Activated T-cell treated with anti-CD3 and anti-CD28 coated beads, Interleukin-2, amount 50 U/mL, for 4 hours (primary cell): Measurements from ENCODE around the gene STN1. TPM values are rescaled to one million over a fixed set of nuclear protein-coding genes. Genes with fewer than 3 reads are reported as not detected.

Experiments used
- ATAC-seq, 2 donors: fragments of 200-7000 bp; cut with Tn5 transposase; one replicate each; pipeline ENCODE4 v1.10.0; 2021
- DNase-seq: peaks from one replicate; pipeline ENCODE4 v3.0.0-alpha.2; 2020
- H3K27me3 Mint-ChIP-seq: one replicate; pipeline ENCODE4 v1.8.0; 2021; ENCODE audit warnings: low read depth, mixed read lengths
- H3K36me3 Mint-ChIP-seq: one replicate; pipeline ENCODE4 v1.8.0; 2022; ENCODE audit warnings: mixed read lengths; ENCODE audit not compliant: insufficient read depth
- H3K4me1 Mint-ChIP-seq: one replicate; pipeline ENCODE4 v1.8.0; 2021; ENCODE audit warnings: low read depth, mixed read lengths
- H3K4me3 Mint-ChIP-seq: one replicate; pipeline ENCODE4 v1.8.0; 2021; ENCODE audit warnings: mild to moderate bottlenecking, moderate library complexity, mixed read lengths
- H3K9me3 Mint-ChIP-seq: one replicate; pipeline ENCODE4 v1.8.0; 2021; ENCODE audit warnings: mixed read lengths
- total RNA-seq, 3 donors: library from RNA; stranded (reverse); gene quantifications; one replicate each; pipeline ENCODE4 v1.2.1, GENCODE V29; 2021

STN1 gene
- total RNA-seq, 3 donors from 2014 or later: 10.3 to 12.8 (median 10.4) TPM

DNA sequence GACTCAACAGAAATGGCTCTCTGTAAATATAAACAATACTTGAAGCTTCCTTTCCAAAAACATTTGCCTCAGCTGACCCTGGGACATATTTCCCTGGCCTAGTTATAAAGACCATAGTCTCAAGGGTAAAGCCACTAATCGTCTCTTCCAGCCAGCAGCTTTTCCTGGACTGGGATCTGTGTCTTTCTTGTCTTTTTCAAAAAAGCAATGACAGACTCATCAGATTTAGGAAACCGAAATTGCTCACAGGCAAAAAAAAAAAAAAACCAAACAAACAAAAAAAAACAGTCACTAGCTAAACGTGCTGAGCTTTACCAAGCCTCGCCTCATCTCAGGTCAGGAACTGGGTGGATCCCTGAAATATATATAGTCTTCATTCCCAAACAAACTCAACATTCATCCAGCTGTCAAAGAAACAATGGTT is 23.5 kb downstream of the STN1 start:
- H3K9me3 Mint-ChIP-seq: no peaks in the 10 kb centered on the region
- H3K36me3 Mint-ChIP-seq: peaks cover 30% of the 10 kb centered on the region
- ATAC-seq: no peak
- peaks cover 47% of the 10 kb centered on the region for H3K4me1 Mint-ChIP-seq
- H3K27me3 Mint-ChIP-seq: no peaks in the 10 kb centered on the region
- DNase-seq: no peak
- no peak overlapping the region for H3K4me3 Mint-ChIP-seq

- H3K9me3 Mint-ChIP-seq: no peaks in the 10 kb centered on the region
- DNase-seq (no peak), ATAC-seq (no peak)
- no peak overlapping the region for H3K4me3 Mint-ChIP-seq
- peaks cover 31% of the 10 kb centered on the region for H3K36me3 Mint-ChIP-seq
- H3K27me3 Mint-ChIP-seq: no peaks in the 10 kb centered on the region
- H3K4me1 Mint-ChIP-seq: peaks cover 53% of the 10 kb centered on the region
Observed at GRCh38 chr10:103893817-103894216, 24.2 kb downstream of the STN1 start.

- no peaks in the 10 kb centered on the region for H3K9me3 Mint-ChIP-seq
- H3K4me3 Mint-ChIP-seq: no peak overlapping the region
- DNase-seq (no peak), ATAC-seq (no peak)
- peaks cover 33% of the 10 kb centered on the region for H3K36me3 Mint-ChIP-seq
- H3K27me3 Mint-ChIP-seq: no peaks in the 10 kb centered on the region
- H3K4me1 Mint-ChIP-seq: peaks cover 56% of the 10 kb centered on the region
Observed at GRCh38 chr10:103892181-103892580, 25.8 kb downstream of the STN1 start.

- H3K36me3 Mint-ChIP-seq: peaks cover 31% of the 10 kb centered on the region
- ATAC-seq: no peak
Observed at GRCh38 chr10:103890688-103891087, 27.3 kb downstream of the STN1 start.

DNA sequence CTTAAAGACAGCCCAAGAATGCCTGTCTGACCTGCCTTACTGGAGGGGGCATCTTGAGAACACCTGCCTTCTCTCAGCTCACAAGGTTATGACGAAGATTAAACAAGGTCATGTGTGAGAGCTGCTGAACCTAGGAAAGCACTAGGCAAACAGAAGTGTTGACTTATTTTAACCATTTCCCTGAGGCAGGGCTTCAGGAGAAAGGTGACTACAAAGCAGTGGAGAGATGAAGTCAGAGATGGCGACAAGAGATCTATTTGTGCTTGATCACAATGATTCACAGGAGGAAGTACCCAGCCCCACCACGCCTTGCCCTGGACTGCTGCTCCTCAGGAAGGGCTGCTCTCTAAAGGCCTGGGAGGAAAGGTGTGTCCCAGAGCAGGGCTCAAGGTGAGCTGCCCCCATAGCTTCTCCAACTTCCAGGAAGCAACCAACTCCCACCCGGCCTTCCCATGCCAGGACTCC is 27.8 kb downstream of the STN1 start:
- Mint-ChIP-seq H3K9me3 (no peaks in the 10 kb centered on the region), H3K4me1 (peaks cover 44% of the 10 kb centered on the region), H3K27me3 (no peaks in the 10 kb centered on the region), H3K4me3 (no peak overlapping the region), H3K36me3 (peaks cover 28% of the 10 kb centered on the region)
- peak; percentile 44 to 65 for ATAC-seq
- no peak for DNase-seq

More at GRCh38 chr10:103890688-103891087, 27.3 kb downstream of the STN1 start:
- Mint-ChIP-seq H3K9me3 (no peaks in the 10 kb centered on the region), H3K4me3 (no peak overlapping the region), H3K27me3 (no peaks in the 10 kb centered on the region), H3K4me1 (peaks cover 49% of the 10 kb centered on the region)
- DNase-seq: no peak

DNA sequence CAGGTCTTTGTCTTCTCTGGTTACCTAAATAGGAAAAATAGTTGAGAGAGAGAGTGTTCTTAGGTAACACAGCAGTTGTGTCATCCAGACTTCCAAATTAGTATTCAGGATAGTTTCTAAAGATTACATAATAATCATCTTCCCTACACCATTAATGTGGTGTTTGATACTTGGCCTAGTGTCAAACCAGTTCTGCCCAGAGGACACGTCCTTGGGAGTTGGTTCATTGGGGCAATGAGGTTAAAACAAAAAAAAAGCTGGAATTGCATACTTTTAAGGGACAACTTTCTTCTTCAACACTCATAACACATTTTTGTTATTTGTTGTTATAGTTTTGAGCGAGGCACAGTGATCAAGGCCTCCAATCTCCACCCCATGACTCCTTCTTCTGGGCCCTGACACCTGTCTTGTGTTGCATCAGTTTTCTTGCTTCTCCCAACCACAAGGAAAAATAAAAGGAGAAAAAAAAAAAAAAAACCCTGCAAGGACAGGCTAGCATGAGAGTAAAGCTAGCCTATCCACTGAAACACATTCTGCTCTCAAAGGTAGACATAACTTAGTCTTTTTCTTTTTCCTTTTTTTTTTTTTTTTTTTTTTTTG is 28.8 kb downstream of the STN1 start:
- Mint-ChIP-seq H3K27me3 (no peaks in the 10 kb centered on the region), H3K36me3 (peaks cover 31% of the 10 kb centered on the region), H3K4me1 (peaks cover 34% of the 10 kb centered on the region), H3K4me3 (no peak overlapping the region), H3K9me3 (no peaks in the 10 kb centered on the region)
- ATAC-seq (no peak), DNase-seq (no peak)

DNA sequence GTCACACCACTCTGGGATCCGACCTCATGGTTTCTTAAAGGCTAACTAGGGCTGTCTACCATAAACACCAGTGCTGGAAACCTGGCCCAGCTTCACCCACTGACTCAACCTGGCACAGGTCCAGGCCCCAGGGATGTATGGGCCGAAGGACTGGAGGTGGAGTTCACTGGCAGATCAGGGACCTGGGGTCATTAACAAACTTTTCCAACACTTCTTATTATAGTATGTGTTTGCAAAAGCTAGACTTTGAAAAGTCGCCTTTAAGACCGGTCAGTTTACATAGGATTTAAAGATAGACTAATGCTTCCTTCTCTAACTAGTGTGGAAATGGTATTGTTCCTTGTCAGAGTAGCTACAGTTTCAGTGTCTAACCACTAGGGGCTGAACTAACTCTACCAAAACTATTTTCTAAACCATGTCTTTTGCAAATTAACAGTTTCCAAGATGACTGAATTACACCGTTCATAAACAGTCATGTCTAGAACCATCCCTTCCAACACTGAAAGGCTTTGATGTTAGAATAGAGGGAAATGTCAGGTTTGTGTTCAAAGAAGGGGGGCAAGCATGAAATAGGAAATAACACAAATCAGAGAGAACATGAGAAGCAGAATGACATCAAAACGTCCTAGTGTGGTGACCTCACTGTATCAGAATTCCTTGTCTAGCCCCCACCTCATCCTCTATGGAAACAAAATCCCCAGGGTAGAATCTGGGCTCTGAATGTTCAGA is 29.7 kb downstream of the STN1 start:
- DNase-seq (no peak), ATAC-seq (peak; percentile 74 to 77)
- H3K4me3 Mint-ChIP-seq: no peak overlapping the region
- no peaks in the 10 kb centered on the region for H3K27me3 Mint-ChIP-seq
- H3K9me3 Mint-ChIP-seq: no peaks in the 10 kb centered on the region
- peaks cover 27% of the 10 kb centered on the region for H3K4me1 Mint-ChIP-seq
- peaks cover 34% of the 10 kb centered on the region for H3K36me3 Mint-ChIP-seq

DNA sequence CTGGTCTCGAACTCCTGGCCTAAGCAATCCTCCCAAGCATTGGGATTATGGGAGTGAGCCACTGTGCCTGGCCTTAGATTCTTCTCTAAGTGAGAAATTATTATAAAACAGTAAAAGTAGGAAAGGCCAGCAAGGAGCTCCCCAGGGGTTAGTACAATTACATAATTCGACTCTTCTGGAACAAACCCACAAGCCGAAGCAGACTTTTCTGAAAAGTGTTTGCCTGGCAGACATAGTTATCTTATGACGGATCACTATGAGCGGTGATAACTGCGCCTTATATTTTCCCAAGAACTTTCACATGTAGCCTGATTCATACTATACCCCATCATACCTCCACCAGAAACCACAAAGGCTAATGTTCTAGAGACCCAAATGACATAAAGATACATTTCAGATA is 32.4 kb downstream of the STN1 start:
- Mint-ChIP-seq H3K9me3 (no peaks in the 10 kb centered on the region), H3K4me1 (peaks cover 21% of the 10 kb centered on the region), H3K27me3 (no peaks in the 10 kb centered on the region), H3K36me3 (peaks cover 44% of the 10 kb centered on the region), H3K4me3 (no peak overlapping the region)
- DNase-seq: no peak
- ATAC-seq: no peak

GRCh38 chr10:103884681-103885139 is 33.3 kb downstream of the STN1 start:
- DNase-seq (no peak), ATAC-seq (peak in 1 of 2 donors; percentile 54)
- Mint-ChIP-seq H3K27me3 (no peaks in the 10 kb centered on the region), H3K4me3 (no peak overlapping the region), H3K9me3 (no peaks in the 10 kb centered on the region), H3K36me3 (peaks cover 47% of the 10 kb centered on the region), H3K4me1 (peaks cover 13% of the 10 kb centered on the region)

DNA sequence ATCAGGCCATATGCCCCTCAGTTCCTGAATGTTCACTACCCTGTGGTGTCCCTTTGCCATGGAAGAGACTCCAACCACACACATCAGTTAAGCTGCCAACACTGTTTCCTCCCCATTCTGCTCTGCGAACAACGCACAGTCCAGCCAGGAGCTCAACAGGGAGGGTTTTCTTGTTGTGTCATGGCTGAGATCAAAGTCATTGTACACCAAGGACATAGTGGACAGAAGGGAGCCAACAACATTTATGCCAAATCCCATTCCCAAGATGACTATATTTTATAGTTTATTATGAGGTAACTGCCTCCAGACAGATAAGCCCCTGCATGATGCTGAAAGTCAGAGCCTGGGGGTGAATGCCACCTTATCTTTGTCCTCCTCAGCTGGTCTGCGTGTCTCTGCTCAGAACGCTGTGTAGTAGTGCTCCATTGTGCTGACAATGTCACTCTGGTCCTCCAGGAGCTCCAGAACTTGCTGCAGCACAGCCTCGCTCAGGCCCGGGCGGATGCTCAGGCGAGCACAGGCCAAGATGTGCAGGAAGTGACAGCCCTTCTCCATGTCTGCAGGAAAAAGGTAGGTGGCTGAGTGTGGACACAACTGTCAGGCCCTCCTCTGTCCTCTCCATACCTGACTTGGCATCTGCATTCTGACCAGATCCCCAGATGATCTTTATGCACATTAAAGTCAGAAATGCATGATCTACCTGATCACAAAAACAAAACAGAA is 35.5 kb downstream of the STN1 start:
- peaks cover 60% of the 10 kb centered on the region for H3K36me3 Mint-ChIP-seq
- H3K4me1 Mint-ChIP-seq: no peaks in the 10 kb centered on the region
- no peak for DNase-seq
- no peak overlapping the region for H3K4me3 Mint-ChIP-seq
- no peaks in the 10 kb centered on the region for H3K9me3 Mint-ChIP-seq
- no peak for ATAC-seq
- H3K27me3 Mint-ChIP-seq: no peaks in the 10 kb centered on the region

- Mint-ChIP-seq H3K36me3 (peaks cover 55% of the 10 kb centered on the region), H3K27me3 (no peaks in the 10 kb centered on the region), H3K4me3 (no peak overlapping the region), H3K4me1 (no peaks in the 10 kb centered on the region), H3K9me3 (no peaks in the 10 kb centered on the region)
- ATAC-seq: no peak
- DNase-seq: no peak
Observed at GRCh38 chr10:103881416-103882284, 36.3 kb downstream of the STN1 start.

GRCh38 chr10:103879831-103880230 is 38.2 kb downstream of the STN1 start:
- Mint-ChIP-seq H3K4me1 (no peaks in the 10 kb centered on the region), H3K27me3 (no peaks in the 10 kb centered on the region), H3K4me3 (no peak overlapping the region), H3K9me3 (no peaks in the 10 kb centered on the region), H3K36me3 (peaks cover 56% of the 10 kb centered on the region)
- ATAC-seq (no peak), DNase-seq (no peak)

GRCh38 chr10:103879409-103879808 is 38.6 kb downstream of the STN1 start:
- Mint-ChIP-seq H3K4me1 (no peaks in the 10 kb centered on the region), H3K27me3 (no peaks in the 10 kb centered on the region), H3K4me3 (no peak overlapping the region), H3K36me3 (peaks cover 55% of the 10 kb centered on the region), H3K9me3 (no peaks in the 10 kb centered on the region)
- DNase-seq (no peak), ATAC-seq (no peak)

- Mint-ChIP-seq H3K4me1 (no peaks in the 10 kb centered on the region), H3K4me3 (no peak overlapping the region), H3K27me3 (no peaks in the 10 kb centered on the region), H3K36me3 (peaks cover 51% of the 10 kb centered on the region), H3K9me3 (no peaks in the 10 kb centered on the region)
- ATAC-seq: no peak
- no peak for DNase-seq
Observed at GRCh38 chr10:103877861-103878260, 40.1 kb downstream of the STN1 start.
